Panc1 (cell line): Measurements from ENCODE around the gene CCL15. TPM values are rescaled to one million over a fixed set of nuclear protein-coding genes. Genes with fewer than 3 reads are reported as not detected.

ENCODE experiments used
- ATAC-seq: fragments of 200-7000 bp; cut with Tn5 transposase; 2 replicates; pipeline ENCODE4 v1.9.1; 2020; ENCODE audit warnings: mild to moderate bottlenecking, moderate library complexity
- BruUV-seq: library from RNA; stranded (reverse); fragments of 400-500 nt; replicated peaks from 2 replicates; lab custom pipeline; 2021; lab: Mats Ljungman, UMichigan
- CTCF ChIA-PET: fragments of 300-600 bp; sonication (Branson Sonifier 250); formaldehyde crosslinking; loops from one replicate; lab custom pipeline; 2022; ENCODE audit warnings: antibody characterized with exemption; lab: Charles Lee
- POLR2A ChIA-PET: fragments of 300-600 bp; sonication (Branson Sonifier 250); formaldehyde crosslinking; loops from one replicate; lab custom pipeline; 2022; ENCODE audit warnings: antibody characterized with exemption; lab: Charles Lee
- DNase-seq: peaks from one replicate; pipeline ENCODE4 v3.0.0-alpha.2; 2010; ENCODE audit warnings: low read depth, low spot score
- H3K27ac ChIP-seq: 2 replicates; pipeline ENCODE4 v1.5.1; 2011; ENCODE audit warnings: mild to moderate bottlenecking, low read length, inconsistent platforms
- H3K27me3 ChIP-seq: fragments of 200-500 bp; sonication (Bioruptor generic); 2 replicates; pipeline ENCODE4 v1.6.0; 2014; ENCODE audit warnings: low read length, inconsistent platforms; ENCODE audit not compliant: control insufficient read depth, insufficient read depth
- H3K36me3 ChIP-seq: fragments of 200-500 bp; sonication (Bioruptor generic); 2 replicates; pipeline ENCODE4 v1.5.1; 2014; ENCODE audit warnings: inconsistent platforms, mild to moderate bottlenecking, low read length, moderate library complexity; ENCODE audit not compliant: control insufficient read depth, insufficient read depth
- H3K4me1 ChIP-seq: 2 replicates; pipeline ENCODE4 v1.5.1; 2011; ENCODE audit warnings: inconsistent platforms, mild to moderate bottlenecking, low read length, moderate library complexity; ENCODE audit not compliant: control insufficient read depth, insufficient read depth
- H3K4me3 ChIP-seq, 2 experiments: 2 replicates each; pipeline ENCODE4 v1.5.1; 2011 to 2012; ENCODE audit warnings: low read depth in 2 of 2, low read length in 2 of 2, mild to moderate bottlenecking in 2 of 2, inconsistent platforms in 1 of 2, moderate library complexity in 1 of 2
- H3K9me3 ChIP-seq: fragments of 200-500 bp; sonication (Bioruptor generic); 2 replicates; pipeline ENCODE4 v1.5.1; 2014; ENCODE audit warnings: low read depth, mild to moderate bottlenecking, inconsistent platforms, low read length, moderate library complexity; ENCODE audit not compliant: control insufficient read depth, insufficient read depth
- POLR2AphosphoS5 ChIP-seq: IDR thresholded peaks from 2 replicates; pipeline ENCODE4 v1.6.1; 2012; ENCODE audit warnings: mild to moderate bottlenecking, low read depth, low read length, moderate library complexity
- SIN3A ChIP-seq: IDR thresholded peaks from 2 replicates; pipeline ENCODE4 v1.6.1; 2012; ENCODE audit warnings: low read depth, mild to moderate bottlenecking, low read length, moderate library complexity, borderline replicate concordance; ENCODE audit not compliant: insufficient read depth
- TCF7L2 ChIP-seq: IDR thresholded peaks from 2 replicates; pipeline ENCODE4 v1.6.1; 2011; ENCODE audit warnings: mild to moderate bottlenecking, low read depth, low read length, inconsistent platforms
- in situ Hi-C: cut with HindIII; loops from 2 replicates; pipeline ENCODE4 v1.10.0; 2016; ENCODE audit warnings: low sequenced_read_pairs, low pct_unique_long_range_greater_than_20kb
- intact Hi-C: fragments of 100-400 bp; cut with micrococcal nuclease; formaldehyde crosslinking; loops from one replicate; pipeline ENCODE4 v1.10.0; 2022; ENCODE audit not compliant: unreplicated experiment
- total RNA-seq: library from RNA; stranded (reverse); gene quantifications from one replicate; pipeline ENCODE4 v1.2.1, GENCODE V29; 2021; ENCODE audit not compliant: unreplicated experiment
- TF ChIP-seq, protein P1 (sequence below): fragments of 450-650 bp; IDR thresholded peaks from 2 replicates; pipeline ENCODE4 v1.5.1; 2017; ENCODE audit warnings: mild to moderate bottlenecking
- TF ChIP-seq, protein P2 (sequence below), 2 experiments: IDR thresholded peaks; 2 replicates each; pipeline ENCODE4 v1.6.1; 2011 to 2012; ENCODE audit warnings: low read depth in 2 of 2, control low read depth in 1 of 2, low read length in 1 of 2, mild to moderate bottlenecking in 1 of 2, moderate library complexity in 1 of 2; ENCODE audit not compliant: insufficient read depth in 1 of 2

The CCL15 gene
- total RNA-seq, 1 experiment from 2014 or later = not detected

GRCh38 chr17:35988164-35988563, 13.2 kb downstream of the CCL15 start:
- Histone ChIP-seq H3K4me3 (no peak overlapping the region), H3K27me3 (no peaks in the 10 kb centered on the region; the same call in 1 of the 2 replicates), H3K36me3 (no peaks in the 10 kb centered on the region), H3K4me1 (no peaks in the 10 kb centered on the region), H3K27ac (no peak overlapping the region), H3K9me3 (no peaks in the 10 kb centered on the region)
- intact Hi-C loops (no loop called here), in situ Hi-C loops (no loop called here)
- no peak for TF ChIP-seq SIN3A
- no peak for TF ChIP-seq TCF7L2
- TF ChIP-seq POLR2AphosphoS5 = no peak
- TF ChIP-seq, protein P1, sequence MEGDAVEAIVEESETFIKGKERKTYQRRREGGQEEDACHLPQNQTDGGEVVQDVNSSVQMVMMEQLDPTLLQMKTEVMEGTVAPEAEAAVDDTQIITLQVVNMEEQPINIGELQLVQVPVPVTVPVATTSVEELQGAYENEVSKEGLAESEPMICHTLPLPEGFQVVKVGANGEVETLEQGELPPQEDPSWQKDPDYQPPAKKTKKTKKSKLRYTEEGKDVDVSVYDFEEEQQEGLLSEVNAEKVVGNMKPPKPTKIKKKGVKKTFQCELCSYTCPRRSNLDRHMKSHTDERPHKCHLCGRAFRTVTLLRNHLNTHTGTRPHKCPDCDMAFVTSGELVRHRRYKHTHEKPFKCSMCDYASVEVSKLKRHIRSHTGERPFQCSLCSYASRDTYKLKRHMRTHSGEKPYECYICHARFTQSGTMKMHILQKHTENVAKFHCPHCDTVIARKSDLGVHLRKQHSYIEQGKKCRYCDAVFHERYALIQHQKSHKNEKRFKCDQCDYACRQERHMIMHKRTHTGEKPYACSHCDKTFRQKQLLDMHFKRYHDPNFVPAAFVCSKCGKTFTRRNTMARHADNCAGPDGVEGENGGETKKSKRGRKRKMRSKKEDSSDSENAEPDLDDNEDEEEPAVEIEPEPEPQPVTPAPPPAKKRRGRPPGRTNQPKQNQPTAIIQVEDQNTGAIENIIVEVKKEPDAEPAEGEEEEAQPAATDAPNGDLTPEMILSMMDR = no peak
- TF ChIP-seq, protein P2, sequence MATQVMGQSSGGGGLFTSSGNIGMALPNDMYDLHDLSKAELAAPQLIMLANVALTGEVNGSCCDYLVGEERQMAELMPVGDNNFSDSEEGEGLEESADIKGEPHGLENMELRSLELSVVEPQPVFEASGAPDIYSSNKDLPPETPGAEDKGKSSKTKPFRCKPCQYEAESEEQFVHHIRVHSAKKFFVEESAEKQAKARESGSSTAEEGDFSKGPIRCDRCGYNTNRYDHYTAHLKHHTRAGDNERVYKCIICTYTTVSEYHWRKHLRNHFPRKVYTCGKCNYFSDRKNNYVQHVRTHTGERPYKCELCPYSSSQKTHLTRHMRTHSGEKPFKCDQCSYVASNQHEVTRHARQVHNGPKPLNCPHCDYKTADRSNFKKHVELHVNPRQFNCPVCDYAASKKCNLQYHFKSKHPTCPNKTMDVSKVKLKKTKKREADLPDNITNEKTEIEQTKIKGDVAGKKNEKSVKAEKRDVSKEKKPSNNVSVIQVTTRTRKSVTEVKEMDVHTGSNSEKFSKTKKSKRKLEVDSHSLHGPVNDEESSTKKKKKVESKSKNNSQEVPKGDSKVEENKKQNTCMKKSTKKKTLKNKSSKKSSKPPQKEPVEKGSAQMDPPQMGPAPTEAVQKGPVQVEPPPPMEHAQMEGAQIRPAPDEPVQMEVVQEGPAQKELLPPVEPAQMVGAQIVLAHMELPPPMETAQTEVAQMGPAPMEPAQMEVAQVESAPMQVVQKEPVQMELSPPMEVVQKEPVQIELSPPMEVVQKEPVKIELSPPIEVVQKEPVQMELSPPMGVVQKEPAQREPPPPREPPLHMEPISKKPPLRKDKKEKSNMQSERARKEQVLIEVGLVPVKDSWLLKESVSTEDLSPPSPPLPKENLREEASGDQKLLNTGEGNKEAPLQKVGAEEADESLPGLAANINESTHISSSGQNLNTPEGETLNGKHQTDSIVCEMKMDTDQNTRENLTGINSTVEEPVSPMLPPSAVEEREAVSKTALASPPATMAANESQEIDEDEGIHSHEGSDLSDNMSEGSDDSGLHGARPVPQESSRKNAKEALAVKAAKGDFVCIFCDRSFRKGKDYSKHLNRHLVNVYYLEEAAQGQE (IDR thresholded peaks at IDR 0.05; ENCODE audit: insufficient read depth in 1 of 2, low read depth in 2 of 2, low read length in 1 of 2) = no peak
- DNase-seq (no peak), ATAC-seq (no peak)
- POLR2A ChIA-PET = no interaction called here
- CTCF ChIA-PET = no interaction called here
- BruUV-seq = no TSS peak

GRCh38 chr17:35986643-35987042, 14.7 kb downstream of the CCL15 start, which contains the start of gene CCL14:
TSS of gene CCL14 (minus strand) at chr17:35986729. CDS start at chr17:35986649, 80 bp downstream.
- DNase-seq = no peak
- H3K27ac ChIP-seq = no peak within 1 kb of the TSS
- in situ Hi-C loops = no loop called here
- TF ChIP-seq, protein P1 = no peak
- TF ChIP-seq TCF7L2 = no peak
- H3K9me3 ChIP-seq = no peaks in the 10 kb centered on the region
- intact Hi-C loops = no loop called here
- H3K4me3 ChIP-seq = no peak within 1 kb of the TSS
- no peak for ATAC-seq
- no TSS peak for BruUV-seq
- H3K4me1 ChIP-seq = no peaks in the 10 kb centered on the region
- POLR2A ChIA-PET = no interaction called here
- H3K27me3 ChIP-seq = no peaks in the 10 kb centered on the region; the same call in 1 of the 2 replicates
- CTCF ChIA-PET = interaction anchor here (1.3 kb wide), 1 partner anchor 11 kb away, joined by 3 read pairs; no protein-coding TSS in a partner anchor
- no peaks in the 10 kb centered on the region for H3K36me3 ChIP-seq
